Cardiac muscle cell (in vitro differentiated cells and primary cell): ENCODE measurements around the gene CHRNB4. TPM values are rescaled to one million over a fixed set of nuclear protein-coding genes. Genes with fewer than 3 reads are reported as not detected.

Experiments used
- DNase-seq, 2 donors: peaks; one replicate each; pipeline versions ENCODE4 v3.0.0 to v3.0.0-alpha.2; 2010 to 2017; ENCODE audit warnings: low read depth in 1 of 2, low spot score in 1 of 2
- H3K27ac ChIP-seq: fragments of 200-600 bp; sonication (generic); 2 replicates; pipeline ENCODE4 v1.5.1; 2016
- H3K27me3 ChIP-seq: fragments of 200-600 bp; sonication (generic); 2 replicates; pipeline ENCODE4 v1.6.0; 2016; ENCODE audit warnings: control low read depth
- H3K36me3 ChIP-seq: fragments of 200-600 bp; sonication (generic); 2 replicates; pipeline ENCODE4 v1.5.1; 2016; ENCODE audit warnings: control low read depth
- H3K4me1 ChIP-seq: fragments of 200-600 bp; sonication (generic); 2 replicates; pipeline ENCODE4 v1.8.1; 2017; ENCODE audit warnings: low read depth, mild to moderate bottlenecking, mixed run types
- H3K4me3 ChIP-seq: fragments of 200-600 bp; sonication (generic); 2 replicates; pipeline ENCODE4 v1.5.1; 2016; ENCODE audit warnings: mild to moderate bottlenecking
- H3K9me3 ChIP-seq: fragments of 200-600 bp; sonication (generic); 2 replicates; pipeline ENCODE4 v1.5.1; 2017; ENCODE audit warnings: low read depth, mild to moderate bottlenecking, control low read depth
- polyA plus RNA-seq: library from polyadenylated mRNA; unstranded; fragments of >200 nt; fragmentation: Nextera tagmentation; extraction: Ambion mirVana; gene quantifications from 2 replicates; pipeline ENCODE4 v1.2.1, GENCODE V29; 2016
- total RNA-seq: library from RNA; depleted of rRNA; stranded (reverse); fragments of >200 nt; gene quantifications from 2 replicates; pipeline ENCODE4 v1.2.3, GENCODE V29; 2016
- TF ChIP-seq, protein P1 (sequence below): IDR thresholded peaks from 2 replicates; pipeline ENCODE4 v1.5.1; 2012; ENCODE audit warnings: low read depth, mild to moderate bottlenecking, low read length

The CHRNB4 gene
- total and polyA plus RNA-seq, 2 experiments from 2014 or later: 0.57 TPM; not detected in 1

DNA sequence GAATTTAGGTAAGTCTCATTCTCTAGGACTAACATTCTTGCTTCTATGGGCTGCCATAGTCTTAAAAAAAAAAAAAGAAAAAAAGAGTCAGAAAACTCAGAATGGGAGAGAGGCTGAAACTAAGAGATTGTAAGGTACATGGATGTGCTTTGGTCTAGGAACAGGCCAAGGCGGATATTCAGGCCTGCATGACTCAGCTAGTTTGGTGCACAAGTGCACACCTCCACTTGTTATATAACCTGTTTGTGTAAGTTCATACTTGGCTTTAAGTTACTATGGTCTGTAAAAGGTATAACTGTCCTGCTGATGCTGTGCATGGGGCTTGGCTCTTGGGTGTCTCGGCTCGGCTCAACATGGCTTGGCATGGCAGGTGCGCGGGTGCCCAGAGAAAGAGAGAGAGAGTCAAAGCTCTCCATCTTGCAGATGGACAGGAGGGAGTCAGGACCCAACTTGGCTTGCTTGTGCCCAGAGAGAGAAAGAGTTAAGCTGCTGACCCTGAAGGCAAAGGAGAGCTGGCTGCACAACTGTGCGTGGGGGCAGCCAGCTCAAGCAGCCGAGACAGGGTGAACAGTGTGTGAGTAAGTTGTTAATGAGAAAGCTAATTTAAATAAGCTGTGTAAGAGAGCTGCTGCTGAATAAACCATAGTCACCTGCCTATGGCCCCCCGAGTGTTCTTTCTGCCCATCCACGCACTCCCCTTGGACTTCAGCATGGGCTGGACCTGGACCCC lies 31.4 kb upstream of the CHRNB4 start:
- no peaks in the 10 kb centered on the region for H3K36me3 ChIP-seq
- no peak for DNase-seq
- peaks cover 14% of the 10 kb centered on the region for H3K4me1 ChIP-seq
- no peaks in the 10 kb centered on the region for H3K9me3 ChIP-seq
- H3K27ac ChIP-seq: no peak overlapping the region
- H3K27me3 ChIP-seq: no peaks in the 10 kb centered on the region
- TF ChIP-seq, protein P1, sequence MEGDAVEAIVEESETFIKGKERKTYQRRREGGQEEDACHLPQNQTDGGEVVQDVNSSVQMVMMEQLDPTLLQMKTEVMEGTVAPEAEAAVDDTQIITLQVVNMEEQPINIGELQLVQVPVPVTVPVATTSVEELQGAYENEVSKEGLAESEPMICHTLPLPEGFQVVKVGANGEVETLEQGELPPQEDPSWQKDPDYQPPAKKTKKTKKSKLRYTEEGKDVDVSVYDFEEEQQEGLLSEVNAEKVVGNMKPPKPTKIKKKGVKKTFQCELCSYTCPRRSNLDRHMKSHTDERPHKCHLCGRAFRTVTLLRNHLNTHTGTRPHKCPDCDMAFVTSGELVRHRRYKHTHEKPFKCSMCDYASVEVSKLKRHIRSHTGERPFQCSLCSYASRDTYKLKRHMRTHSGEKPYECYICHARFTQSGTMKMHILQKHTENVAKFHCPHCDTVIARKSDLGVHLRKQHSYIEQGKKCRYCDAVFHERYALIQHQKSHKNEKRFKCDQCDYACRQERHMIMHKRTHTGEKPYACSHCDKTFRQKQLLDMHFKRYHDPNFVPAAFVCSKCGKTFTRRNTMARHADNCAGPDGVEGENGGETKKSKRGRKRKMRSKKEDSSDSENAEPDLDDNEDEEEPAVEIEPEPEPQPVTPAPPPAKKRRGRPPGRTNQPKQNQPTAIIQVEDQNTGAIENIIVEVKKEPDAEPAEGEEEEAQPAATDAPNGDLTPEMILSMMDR: no peak
- no peak overlapping the region for H3K4me3 ChIP-seq

DNA sequence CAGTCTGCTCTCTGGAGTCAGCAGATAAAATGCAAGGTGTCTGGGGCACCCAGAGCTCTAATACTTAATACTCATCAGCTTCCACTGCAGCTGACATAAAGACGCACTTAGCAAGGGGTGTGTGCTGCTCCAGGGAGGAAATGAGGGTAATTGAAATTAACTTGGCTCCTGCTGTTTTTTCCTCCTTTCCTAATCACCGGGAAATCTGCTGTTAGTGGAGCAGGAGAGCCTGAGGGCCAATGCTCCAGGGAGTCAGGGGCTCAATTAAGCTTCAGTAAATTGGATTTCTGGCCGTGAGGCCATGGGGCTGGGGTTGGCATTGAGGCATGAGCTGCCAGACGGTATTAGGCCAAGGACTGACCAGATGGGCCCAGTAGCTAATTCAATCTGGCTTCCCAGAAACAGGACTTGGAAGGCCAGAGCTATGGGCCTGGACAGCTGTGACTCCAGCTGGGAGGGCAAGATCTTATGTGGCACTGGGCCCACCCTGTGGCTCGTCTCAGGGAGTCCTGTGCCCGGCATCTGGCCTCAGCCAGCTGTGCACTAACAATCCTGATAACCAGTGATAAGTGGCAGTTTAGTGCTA lies 30.7 kb upstream of the CHRNB4 start:
- no peak for DNase-seq
- TF ChIP-seq, protein P1: no peak
- no peak overlapping the region for H3K4me3 ChIP-seq
- H3K36me3 ChIP-seq: no peaks in the 10 kb centered on the region
- peaks cover 14% of the 10 kb centered on the region for H3K4me1 ChIP-seq
- H3K9me3 ChIP-seq: no peaks in the 10 kb centered on the region
- H3K27ac ChIP-seq: no peak overlapping the region
- no peaks in the 10 kb centered on the region for H3K27me3 ChIP-seq

DNA sequence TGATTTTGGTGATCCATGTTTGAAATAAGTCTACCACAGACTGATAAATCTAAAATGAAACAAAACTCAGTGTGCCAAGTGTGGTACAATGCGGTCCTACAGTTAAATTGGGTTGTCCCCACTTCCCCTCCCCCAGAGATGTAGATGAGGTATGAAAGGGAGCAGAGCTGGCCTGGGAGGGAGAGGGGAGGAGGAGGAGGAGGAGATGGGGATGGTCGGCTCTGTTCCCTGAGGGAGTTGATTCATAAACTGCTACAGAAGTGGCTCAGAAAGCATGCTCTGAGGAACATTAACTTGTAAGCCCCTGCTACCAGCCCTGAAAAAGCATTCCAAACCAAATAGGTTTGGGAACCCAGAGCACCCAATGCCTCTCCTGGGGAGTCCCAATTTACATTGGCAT lies 28.0 kb upstream of the CHRNB4 start:
- H3K4me3 ChIP-seq: no peak overlapping the region
- DNase-seq: no peak
- no peaks in the 10 kb centered on the region for H3K9me3 ChIP-seq
- no peak overlapping the region for H3K27ac ChIP-seq
- H3K27me3 ChIP-seq: no peaks in the 10 kb centered on the region
- peaks cover 14% of the 10 kb centered on the region for H3K4me1 ChIP-seq
- TF ChIP-seq, protein P1: no peak
- no peaks in the 10 kb centered on the region for H3K36me3 ChIP-seq

DNA sequence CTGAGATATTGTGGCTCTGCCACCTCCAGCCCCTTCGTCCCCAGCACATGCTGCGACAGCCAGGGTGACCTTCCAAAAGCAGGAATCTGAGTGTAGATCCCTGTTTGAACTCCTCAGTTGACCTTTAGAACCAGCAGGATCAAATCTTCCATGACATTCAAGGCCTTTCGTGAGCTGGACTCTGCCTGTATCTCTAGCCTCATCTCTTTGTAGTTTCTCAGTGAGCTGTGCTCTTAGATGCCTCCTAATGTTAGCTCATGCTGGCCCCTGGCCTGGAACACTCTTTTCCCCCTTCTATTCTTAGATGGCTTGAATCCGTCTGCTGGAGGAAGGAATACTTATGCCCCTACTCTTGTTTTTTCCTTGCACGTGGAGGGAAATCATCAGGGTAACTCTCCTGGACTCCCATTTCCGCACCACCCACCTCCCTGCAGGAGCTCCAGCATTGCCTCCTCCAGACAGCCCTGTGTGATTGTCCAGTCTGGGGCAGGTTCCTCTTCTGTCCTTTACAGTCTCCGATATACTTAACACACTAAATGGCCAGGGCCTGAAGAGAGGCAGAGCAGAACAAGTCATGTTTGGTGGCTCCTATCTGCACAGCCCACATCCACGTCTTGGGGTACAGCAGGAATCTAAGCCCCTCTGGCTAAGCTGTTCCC lies 26.7 kb upstream of the CHRNB4 start:
- TF ChIP-seq, protein P1: no peak
- H3K9me3 ChIP-seq: no peaks in the 10 kb centered on the region
- H3K4me3 ChIP-seq: no peak overlapping the region
- no peaks in the 10 kb centered on the region for H3K27me3 ChIP-seq
- no peaks in the 10 kb centered on the region for H3K36me3 ChIP-seq
- H3K4me1 ChIP-seq: peaks cover 8% of the 10 kb centered on the region
- no peak for DNase-seq
- H3K27ac ChIP-seq: no peak overlapping the region

DNA sequence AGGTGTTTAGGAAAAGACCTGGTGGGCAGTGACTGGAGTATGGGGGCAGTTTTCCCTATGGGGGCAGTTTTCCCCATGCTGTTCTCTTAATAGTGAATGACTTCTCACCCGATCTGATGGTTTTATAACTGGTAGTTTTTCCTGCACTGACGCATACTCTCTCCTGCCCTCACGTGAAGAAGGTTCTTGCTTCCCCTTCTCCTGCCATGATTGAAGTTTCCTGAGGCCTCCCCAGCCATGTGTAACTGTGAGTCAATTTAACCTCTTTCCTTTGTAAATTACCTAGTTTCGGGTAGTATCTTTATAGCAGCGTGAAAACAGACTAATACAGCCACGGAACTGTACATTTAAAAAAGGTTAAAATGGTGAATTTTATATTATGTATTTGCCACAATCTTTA lies 25.0 kb upstream of the CHRNB4 start:
- TF ChIP-seq, protein P1: no peak
- H3K36me3 ChIP-seq: no peaks in the 10 kb centered on the region
- H3K27ac ChIP-seq: no peak overlapping the region
- no peak for DNase-seq
- no peak overlapping the region for H3K4me3 ChIP-seq
- no peaks in the 10 kb centered on the region for H3K9me3 ChIP-seq
- H3K27me3 ChIP-seq: no peaks in the 10 kb centered on the region
- H3K4me1 ChIP-seq: no peaks in the 10 kb centered on the region
